ENCODE results near the gene DNAJC9.

GRCh38 chr10:73228247-73228646, 18.8 kb downstream of the DNAJC9 start:
- TF ChIP-seq EP300 (conservative IDR thresholded peaks at IDR 0.05; ENCODE audit: poor library complexity, severe bottlenecking): no peak
- TF ChIP-seq, protein P1, sequence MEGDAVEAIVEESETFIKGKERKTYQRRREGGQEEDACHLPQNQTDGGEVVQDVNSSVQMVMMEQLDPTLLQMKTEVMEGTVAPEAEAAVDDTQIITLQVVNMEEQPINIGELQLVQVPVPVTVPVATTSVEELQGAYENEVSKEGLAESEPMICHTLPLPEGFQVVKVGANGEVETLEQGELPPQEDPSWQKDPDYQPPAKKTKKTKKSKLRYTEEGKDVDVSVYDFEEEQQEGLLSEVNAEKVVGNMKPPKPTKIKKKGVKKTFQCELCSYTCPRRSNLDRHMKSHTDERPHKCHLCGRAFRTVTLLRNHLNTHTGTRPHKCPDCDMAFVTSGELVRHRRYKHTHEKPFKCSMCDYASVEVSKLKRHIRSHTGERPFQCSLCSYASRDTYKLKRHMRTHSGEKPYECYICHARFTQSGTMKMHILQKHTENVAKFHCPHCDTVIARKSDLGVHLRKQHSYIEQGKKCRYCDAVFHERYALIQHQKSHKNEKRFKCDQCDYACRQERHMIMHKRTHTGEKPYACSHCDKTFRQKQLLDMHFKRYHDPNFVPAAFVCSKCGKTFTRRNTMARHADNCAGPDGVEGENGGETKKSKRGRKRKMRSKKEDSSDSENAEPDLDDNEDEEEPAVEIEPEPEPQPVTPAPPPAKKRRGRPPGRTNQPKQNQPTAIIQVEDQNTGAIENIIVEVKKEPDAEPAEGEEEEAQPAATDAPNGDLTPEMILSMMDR (IDR thresholded peaks at IDR 0.05; ENCODE audit: poor library complexity, severe bottlenecking): no peak
- no peak for TF ChIP-seq RAD21 (conservative IDR thresholded peaks at IDR 0.05)
- no peak for TF ChIP-seq POLR2AphosphoS5 (IDR thresholded peaks at IDR 0.05)
- TF ChIP-seq EZH2 (IDR thresholded peaks at IDR 0.05; ENCODE audit: borderline replicate concordance, insufficient read depth, low read length, poor library complexity, severe bottlenecking): no peak
- no peak for TF ChIP-seq TAF1 (IDR thresholded peaks at IDR 0.05; ENCODE audit: low read depth)
- TF ChIP-seq REST (IDR thresholded peaks at IDR 0.05; ENCODE audit: borderline replicate concordance): no peak
- no peak for TF ChIP-seq SMC3 (conservative IDR thresholded peaks at IDR 0.05; ENCODE audit: poor library complexity)
- no peak for TF ChIP-seq MXI1 (conservative IDR thresholded peaks at IDR 0.05; ENCODE audit: poor library complexity, severe bottlenecking)

All from neural cell (in vitro differentiated cells).